H1 (cell line): Measurements from ENCODE around the gene TNRC6A. TPM values are rescaled to one million over a fixed set of nuclear protein-coding genes. Genes with fewer than 3 reads are reported as not detected.

ENCODE experiments used
- POLR2AphosphoS5 ChIP-seq: IDR thresholded peaks from 2 replicates; pipeline ENCODE4 v1.6.1; 2011; ENCODE audit warnings: low read depth, low read length
- TAF1 ChIP-seq: IDR thresholded peaks from 2 replicates; pipeline ENCODE4 v1.6.1; 2011; ENCODE audit warnings: mild to moderate bottlenecking, low read depth, low read length
- polyA plus RNA-seq, 7 experiments: library from polyadenylated mRNA; depleted of rRNA in 3 of 7; stranded (reverse) in 5 of 7; unstranded in 2 of 7; fragments of >200 nt in 5 of 7; fragments of 200-250 nt in 2 of 7; gene quantifications; 1 replicate in 5 of 7; 2 replicates in 1 of 7; 4 replicates in 1 of 7; pipeline versions ENCODE4 v1.2.1 to v1.2.3, GENCODE V29; 2011 to 2013; ENCODE audit warnings: missing spikeins in 2 of 7, mixed read lengths in 2 of 7
- total RNA-seq: library from RNA; stranded (reverse); fragmentation: NEBNext Ultra II Directional; extraction: Animal tissue kit (Norgen Biotek cat#: 25700); gene quantifications from 2 replicates; pipeline ENCODE4 v1.2.1, GENCODE V29; 2021

TNRC6A gene
- total and polyA plus RNA-seq, 2 of the 8 experiments (the other 6 are each of a cell fraction or from before 2014, with no cell fraction given) = 67.6 to 103 TPM

GRCh38 chr16:24819462-24820040, 90.1 kb downstream of the TNRC6A start (continued):
- TF ChIP-seq POLR2AphosphoS5 = no peak
- no peak for TF ChIP-seq TAF1
